Inferior parietal cortex (tissue), 1 donor: ENCODE measurements around the gene GALNTL6.

Experiments
- DNase-seq: peaks from one replicate; pipeline ENCODE4 v3.0.0-alpha.2; 2016; ENCODE audit errors: extremely low spot score

Gene GALNTL6

GRCh38 chr4:173057901-173058300 lies 1244.7 kb downstream of the GALNTL6 start:
- DNase-seq, result no peak

- DNase-seq, result no peak
These were observed 1248.0 kb downstream of the GALNTL6 start for GRCh38 chr4:173061160-173061559.

- no peak for DNase-seq
These were observed 1260.8 kb downstream of the GALNTL6 start for GRCh38 chr4:173073939-173074500.

- no peak for DNase-seq
These were observed 1261.3 kb downstream of the GALNTL6 start for GRCh38 chr4:173074501-173074946.

- DNase-seq, result no peak
These were observed 1263.9 kb downstream of the GALNTL6 start for GRCh38 chr4:173076903-173077634.

- DNase-seq, result no peak
These were observed 1274.9 kb downstream of the GALNTL6 start for GRCh38 chr4:173088144-173088543.
